Renal cortex interstitium (tissue), 11 donors: ENCODE data around the gene GFY. TPM values are rescaled to one million over a fixed set of nuclear protein-coding genes. Genes with fewer than 3 reads are reported as not detected.

ENCODE experiments used
- DNase-seq, 11 donors: peaks; one replicate each; pipeline ENCODE4 v3.0.0-alpha.2; 2013; ENCODE audit warnings: low read depth in 9 of 11, low spot score in 4 of 11; ENCODE audit errors: extremely low read depth in 1 of 11
- polyA plus RNA-seq, 3 donors: library from polyadenylated mRNA; unstranded; fragments of 120-200 nt; gene quantifications; one replicate each; pipeline ENCODE4 v1.2.1, GENCODE V29; 2013; ENCODE audit not compliant: insufficient read length in 3 of 3

GFY gene
- polyA plus RNA-seq, 3 donors = not detected

DNA sequence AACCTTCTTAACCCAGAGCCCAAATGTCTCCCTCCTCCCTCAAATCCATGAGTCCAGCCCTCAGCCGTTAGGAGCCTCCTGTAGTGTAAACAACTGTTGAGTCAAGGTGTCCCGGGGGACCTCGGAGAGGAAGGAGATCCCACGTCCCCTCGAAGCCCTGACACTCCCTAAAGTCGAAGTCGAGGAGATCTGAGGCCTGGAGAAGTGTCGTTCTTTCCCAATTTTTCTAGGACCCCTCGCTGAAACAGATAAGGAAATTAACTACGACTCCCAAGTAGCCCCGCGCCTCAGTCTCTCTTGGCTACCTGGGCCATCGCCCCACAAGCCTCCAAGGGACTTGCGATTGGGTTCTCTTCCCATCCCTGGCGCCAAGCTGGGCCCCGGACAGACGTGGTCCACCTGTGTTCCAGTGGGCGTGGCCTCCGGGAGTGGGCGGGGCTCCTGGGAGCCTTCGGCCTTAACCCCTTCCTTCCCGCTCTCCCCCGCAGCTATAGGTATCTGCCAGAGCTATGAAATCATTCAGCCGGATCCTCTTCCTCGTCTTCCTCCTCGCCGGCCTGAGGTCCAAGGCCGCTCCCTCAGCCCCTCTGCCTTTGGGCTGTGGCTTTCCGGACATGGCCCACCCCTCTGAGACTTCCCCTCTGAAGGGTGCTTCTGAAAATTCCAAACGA lies 869 bp downstream of the GFY start:
- DNase-seq = no peak

DNA sequence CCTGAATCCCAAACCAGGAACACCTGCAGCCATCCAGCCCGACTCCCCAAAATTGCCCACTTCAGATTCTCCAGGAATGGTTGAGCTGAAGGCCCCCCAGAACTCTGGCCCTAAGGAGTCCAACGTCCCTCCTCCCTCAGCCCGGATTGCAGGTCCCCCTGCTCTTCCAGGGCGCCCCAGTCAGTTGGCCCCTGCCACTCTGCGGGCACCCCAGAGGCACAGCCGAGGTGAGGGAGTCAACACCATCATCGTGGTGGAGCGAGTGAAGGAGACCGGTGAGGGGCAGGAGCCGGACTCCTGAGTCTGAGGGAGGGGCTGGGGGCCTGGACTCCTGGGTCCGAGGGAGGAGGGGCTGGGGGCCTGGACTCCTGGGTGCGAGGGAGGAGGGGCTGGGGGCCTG lies 2.2 kb downstream of the GFY start:
- no peak for DNase-seq

DNA sequence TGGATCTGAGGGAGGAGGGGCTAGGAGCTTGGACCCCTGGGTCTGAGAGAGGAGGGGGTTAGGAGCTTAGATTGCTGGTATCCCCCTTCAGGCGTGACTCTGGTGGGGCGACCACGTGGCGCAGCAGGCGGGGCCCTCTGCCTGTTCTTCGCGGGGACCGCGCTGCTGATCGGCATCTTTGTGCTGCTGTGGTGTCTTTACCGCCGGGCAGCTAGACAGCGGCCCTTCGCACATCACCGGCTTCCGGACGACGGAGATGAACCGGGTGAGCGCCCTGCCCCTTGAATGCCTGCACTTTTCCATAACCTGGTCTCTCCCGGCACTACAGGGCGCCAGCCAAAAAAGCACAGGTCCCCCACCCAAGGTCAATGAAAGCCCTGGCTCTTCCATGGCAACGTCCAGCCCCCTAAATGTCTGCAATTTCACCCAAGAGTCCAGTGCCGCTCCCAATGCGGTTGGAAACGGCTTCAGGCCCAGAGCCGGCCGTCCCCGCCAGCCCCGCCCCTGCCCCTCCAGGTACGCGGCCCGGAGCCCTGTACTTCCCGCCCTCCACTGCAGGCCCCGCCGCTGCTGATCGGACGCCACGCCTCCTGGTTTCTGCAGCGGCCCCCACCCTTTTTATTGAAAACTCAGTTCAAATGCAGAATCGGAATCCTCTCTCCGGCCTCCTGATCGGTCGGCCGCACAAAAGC lies 2.8 kb downstream of the GFY start:
- no peak for DNase-seq

DNA sequence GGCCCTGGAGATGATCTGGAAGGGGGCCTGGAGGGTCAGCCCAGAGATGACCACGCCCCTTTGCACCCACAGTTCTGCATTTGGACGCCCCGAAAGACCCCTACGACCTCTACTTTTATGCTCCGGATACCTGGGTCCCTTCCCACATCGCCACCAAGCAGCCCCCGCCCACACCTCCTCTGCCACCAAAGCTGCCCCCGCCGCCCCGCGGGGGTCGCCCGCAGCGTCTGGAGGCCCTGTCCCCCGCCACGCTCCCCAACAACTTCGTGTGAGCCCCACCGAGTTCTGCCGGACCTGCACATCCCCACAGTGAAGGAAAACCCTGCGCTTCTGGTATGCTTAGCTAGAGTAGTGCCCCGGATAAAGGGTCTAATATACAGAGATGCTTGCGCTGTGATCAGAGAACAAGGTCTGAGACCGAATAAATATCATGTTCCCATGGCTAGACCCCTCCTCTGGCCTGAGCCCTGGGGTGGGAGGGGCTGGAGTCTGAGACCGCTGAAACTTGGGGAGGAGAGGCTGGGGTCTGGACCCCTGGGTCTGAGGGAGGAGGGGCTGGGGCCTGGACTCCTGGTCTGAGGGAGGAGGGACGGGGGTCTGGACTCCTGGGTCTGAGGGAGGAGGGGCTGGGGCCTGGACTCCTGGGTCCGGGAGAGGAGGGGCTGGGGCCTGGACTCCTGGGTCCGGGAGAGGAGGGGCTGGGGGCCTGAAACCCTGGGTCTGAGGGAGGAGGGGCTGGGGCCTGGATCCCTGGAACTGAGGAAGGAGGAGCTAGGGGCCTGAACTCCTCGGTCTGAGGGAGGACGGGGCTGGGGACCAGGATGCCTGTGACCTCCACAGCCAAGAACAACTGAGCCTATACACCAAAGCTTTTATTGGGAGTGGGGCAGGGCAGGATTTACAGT lies 3.6 kb downstream of the GFY start:
- DNase-seq = no peak

DNA sequence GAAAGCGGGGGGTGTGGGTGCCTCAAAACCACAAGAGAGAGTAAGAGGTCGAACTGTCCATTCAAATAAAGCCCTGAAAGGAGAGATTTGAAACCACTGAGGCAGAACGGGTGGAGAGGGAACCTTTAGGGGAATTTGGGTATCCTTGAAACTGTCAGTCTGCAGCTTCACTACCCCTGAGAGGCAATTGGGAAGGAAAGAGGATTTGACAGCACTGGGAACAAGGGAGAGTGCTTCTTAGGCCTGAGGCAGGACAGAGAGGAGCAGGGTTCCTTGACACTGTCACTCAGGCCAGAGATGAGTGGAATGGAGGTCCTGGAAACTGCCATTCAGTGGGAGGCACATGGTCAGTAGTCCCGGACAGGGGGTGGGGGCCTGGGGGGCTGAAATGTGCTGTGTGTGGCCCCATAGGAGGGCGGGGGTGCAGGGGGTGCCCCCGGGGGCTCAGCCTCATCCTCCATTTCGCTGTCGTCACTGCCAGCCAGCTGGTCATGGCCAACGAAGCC lies 5.0 kb downstream of the GFY start:
- no peak for DNase-seq

DNA sequence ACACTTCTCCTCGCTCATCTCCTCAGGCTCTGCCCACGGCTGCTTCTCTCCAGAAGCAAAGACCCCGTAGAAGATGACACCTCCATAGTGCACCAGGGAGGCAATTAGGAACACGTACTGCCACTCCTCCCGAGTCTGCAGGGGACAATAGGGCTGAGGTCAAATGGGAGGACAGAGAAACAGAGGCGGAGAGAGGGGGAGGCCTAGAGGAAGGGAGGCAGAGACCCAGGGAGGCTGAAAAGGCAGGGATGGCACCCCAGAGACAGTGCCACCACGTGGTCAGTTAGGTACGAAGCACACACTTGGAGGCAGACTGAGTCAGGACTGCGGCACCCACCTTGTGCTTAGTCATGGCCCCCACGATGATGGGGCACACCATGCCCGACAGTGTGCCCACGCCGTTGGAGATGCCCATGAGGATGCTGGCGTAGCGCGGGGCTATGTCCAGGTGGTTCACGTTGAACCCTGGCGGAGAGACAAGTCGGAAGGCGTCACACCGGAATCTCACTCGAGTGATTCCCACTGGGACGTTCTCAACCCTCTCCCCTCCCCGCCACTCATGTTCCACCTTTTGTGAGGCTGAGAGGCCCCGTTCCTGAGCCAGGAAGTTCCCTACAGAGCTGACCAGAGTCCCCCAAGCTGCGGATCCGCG lies 5.6 kb downstream of the GFY start:
- DNase-seq = no peak

DNA sequence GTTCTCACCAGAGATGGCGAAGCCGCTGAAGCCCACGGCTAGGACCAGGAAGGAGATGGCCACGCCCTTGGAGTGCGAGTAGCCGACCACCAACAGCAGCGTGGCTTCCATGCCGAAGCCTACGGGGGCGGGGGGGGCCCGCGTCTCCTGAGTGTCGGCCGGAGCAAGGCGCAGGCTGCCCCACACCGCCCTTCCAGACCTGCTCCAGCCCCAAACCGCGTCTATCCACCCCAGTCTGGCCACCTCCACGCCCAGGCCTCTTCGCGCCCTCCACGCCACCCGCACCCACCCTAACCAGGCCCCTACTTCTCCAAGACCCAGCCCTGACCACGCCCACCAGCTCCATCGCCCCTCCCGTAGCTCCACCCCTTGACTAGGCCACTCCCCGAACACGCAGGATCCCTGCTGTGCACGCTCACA lies 6.2 kb downstream of the GFY start:
- no peak for DNase-seq

DNA sequence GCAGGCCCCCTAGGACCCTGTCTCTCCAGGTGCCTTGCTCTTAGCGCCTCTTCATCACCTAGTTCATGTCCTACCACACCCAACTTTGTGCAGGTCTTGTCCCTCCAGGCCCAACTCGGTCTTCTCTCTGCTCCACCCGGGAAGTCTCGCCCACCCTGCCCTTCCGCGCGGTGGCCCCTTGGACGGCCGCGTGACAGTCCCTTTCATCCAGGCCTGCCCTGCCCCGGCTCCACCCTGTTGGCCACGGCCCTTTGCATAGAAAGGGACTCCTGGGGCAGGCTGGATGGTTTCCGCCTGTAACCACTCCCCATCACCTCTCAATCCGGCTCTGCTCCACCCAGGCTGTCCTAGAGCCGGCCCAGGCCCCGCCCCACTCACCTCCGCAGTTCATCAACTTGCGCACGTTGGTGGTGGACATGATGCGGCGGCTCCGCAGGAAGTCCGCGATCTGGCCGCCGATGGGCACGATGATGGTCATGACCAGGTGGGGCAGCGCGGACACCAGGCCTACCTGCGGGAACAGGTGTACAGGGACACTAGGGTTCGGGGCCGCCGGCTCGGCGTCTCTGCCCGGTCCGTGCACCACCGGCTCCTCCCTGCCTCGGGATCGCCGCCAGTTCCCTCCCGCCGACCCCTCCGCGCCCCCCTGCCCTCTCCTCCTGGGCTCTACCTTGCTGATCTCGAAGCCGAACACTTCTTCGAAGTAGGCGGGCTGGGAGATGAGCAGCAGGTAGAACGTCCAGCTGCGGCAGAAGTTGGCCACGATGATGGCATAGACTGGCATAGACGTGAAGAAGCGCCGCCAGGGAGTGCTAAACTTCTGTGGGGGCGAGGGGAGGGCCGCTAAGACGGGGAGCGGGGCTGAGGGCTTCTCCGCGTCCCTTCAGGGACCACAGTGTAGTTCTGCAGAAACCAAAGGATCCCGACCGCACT lies 7.2 kb downstream of the GFY start:
- DNase-seq = no peak

DNA sequence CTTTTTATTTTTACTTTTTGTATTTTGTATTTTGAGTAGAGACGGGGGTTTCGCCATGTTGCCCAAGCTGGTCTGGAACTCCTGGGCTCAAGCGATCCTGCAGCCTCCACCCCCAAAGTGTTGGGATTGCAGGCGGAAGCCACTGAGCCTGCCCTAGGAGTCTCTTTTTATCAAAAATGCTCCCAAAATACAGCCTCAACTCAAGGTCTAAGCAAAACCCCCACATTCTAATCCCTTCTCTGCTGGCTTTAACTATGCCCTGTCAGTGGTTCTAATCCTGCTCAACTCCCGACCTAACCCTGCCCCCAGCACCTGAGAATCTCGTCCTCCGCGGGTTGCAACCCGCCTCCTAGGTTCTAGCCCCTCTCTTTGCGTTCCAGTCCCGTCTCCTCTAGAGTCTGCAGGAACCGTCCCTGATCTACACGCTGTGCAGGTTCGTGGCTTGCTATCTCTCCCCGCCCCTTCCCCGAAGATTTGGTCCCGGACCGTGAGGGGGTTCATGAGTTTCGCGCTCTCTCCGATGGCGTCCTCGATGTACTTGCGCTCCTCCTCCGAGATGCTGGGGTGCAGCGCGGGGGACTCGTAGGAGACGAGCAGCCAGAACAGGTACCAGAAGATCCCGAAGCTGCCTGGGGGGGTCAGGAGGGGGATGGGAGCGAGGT lies 8.2 kb downstream of the GFY start:
- no peak for DNase-seq

DNA sequence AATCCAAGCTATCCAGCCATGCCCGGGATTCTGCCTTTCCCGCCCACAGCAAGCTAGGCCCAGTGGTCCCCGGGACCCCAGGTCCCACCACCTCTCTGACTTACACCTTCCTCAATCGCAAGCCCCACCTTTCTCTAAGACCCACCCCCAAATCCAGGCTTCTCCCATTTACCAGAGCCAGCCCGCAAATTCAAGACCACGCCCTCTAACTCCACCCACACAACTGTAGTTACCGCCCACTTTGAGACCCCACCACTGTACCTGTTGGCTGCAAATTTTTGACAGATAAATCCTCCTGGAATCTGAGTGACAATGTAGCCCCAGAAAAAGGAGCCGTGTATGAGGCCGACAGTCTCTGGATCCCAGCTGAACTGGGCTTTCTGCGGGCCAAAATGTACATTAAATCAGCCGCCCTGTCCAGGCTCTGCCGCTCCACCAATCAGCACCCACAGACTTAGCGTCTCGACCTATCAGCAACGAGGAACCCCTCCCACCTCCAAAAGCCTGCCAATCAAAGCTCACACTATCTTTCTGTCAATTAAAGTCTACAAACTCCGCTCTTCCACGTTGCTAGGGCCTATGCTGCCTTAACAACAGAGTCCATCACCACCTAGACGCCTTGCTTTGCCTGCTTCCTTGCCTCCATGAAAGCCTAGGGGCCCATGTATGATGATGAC lies 9.9 kb downstream of the GFY start:
- DNase-seq = no peak

DNA sequence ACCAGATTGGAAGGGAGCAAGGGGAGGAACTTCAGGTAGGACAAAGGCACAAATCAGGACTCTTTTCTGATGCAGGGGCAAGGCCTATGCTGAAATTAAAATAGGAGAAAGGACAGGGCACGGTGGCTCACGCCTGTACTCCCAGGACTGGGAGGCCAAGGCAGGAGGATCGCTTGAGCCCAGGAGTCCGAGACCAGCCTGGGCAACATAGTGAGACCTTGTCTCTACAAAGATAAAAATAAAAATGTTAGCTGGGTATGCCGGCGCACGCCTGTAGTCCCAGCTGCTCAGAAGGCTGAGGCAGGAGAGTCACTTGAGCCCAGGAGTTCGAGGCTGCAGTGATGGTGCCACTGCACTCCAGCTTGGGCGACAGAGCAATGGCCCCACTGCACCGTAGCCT lies 10.5 kb downstream of the GFY start:
- DNase-seq = no peak

DNA sequence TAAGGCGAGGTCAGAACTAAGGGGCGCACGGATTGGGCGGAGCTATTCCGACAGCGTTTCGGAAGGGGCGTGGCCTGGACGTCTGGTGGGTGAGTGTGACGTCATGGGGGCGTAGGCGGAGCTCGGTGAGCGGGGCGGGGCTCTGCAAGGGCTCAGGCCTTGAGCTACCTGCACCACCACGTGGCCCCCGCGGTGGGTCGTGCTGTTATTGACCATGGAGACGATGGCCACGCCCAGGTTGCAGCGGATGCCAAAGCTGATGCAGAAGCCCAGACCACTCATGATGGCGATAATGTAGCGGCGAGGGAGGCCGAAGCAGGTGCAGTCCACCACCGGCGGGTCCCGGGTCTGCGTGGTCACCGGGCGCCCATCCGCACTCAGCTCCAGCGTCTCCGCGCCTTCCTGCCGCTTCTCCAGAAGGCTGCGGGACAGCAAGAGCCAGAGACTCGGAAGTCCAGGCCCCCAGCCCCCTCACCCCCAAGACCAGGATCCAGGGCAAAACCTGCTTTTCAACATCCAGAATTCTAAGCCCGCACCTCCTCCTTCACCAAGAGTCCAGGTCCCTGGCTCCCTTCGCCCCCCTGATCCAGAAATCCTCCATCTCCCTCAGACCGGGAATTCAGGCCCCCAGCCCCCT lies 11.3 kb downstream of the GFY start:
- DNase-seq = no peak

DNA sequence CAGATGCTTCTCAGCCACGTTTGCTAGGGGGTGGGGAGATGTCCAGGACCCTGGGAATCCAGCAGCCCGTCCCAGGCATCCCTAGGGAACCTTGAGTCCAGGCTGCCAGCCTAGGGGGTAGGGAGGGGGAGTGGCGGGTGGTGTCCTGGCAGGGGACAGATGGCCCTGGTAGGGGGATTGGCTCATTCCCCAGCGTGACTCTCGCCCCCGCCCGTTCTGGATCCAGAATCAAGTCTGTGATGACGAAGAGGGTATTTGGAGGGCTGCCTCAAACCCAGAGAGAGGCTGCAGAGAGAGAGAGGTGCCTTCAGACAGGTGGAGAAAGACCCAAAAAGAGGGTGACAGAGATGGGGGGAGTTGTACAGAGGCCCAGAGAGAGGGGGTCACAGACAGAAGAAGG lies 12.0 kb downstream of the GFY start:
- no peak for DNase-seq

DNA sequence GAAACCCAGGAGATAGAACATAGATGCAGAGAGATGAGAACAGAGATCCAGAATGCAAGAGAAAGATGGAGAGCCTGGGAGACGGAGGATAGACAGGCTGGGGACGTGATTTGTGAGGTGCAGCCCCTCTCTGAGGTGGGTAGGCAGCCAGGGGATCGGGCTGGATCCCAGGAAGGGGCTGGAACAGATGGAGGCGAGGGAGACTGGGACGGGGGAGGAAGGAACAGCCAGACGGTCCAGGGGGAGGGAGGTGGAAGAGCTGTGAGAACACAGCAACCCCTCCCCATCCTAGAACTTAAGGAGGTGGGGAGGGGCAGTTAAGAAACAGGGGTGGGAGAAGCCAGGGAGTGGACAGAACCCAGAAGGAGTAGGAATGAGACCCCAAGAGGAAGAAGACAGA lies 13.1 kb downstream of the GFY start:
- no peak for DNase-seq

DNA sequence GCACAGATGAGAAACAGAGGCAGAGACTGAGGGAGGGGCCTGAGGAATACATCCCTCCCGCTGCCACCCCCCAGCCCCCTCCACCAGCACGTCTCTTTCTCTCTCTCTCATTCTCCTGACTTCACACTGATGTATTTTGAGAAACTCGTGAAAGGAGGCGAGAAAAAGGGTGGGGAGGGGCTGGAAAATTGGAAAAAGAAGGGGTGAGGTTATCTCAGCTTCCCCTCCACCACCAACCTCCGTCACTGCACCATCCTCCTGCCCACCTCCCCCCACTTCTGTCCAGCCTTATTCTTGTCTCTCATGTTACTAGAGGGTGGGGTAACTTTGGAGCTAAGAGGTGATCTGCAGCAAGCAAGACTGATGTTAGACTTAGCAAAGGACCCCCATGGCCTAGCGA lies 14.6 kb downstream of the GFY start:
- DNase-seq = no peak

DNA sequence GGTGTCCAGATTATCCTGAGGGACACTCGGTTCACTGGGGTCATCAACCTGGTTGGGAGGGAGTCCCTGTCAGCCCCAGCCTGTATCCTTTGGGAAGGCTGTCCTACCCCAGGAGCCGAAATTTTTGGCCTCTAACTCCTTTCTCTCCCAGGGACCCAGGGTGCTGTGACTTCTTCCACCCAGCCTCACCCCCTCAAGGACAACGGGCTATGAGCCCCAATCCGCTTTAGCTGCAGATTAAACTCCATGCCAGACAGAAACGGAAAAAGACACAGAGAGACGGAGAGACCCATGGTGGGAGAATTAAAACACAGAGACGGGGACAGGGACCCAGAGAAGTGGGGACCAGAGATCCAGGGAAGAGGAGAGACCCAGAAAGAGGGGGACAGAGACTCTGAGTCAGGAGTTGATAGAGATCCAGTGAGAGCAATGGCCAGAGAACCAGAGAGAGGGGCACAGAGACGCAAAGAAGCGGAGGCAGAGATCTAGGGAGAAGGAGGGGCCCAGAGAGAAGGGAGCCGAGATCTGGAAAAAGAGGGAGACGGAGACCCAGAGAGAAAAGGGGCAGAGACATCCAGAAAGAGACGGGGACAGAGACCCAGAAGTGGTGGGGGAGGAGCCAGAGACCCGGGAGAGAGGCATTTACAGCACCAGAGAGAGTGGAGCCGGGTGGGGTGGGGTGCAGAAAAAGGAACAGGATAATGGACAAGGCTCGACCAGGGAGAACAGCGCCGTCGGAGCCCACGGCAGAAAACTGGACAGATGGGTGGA lies 15.4 kb downstream of the GFY start:
- no peak for DNase-seq
